ENCODE measurements around the gene ACADM. TPM values are rescaled to one million over a fixed set of nuclear protein-coding genes. Genes with fewer than 3 reads are reported as not detected.
A peak's percentile ranks its signal among the peaks of the same experiment; 100 is the strongest.
"Not testable (repeated sequence)": the region's sequence is repeated elsewhere in the genome, so short reads cannot be mapped to it uniquely, and the experiment has no call there.

Gene ACADM
- total RNA-seq (10 to 100 TPM; 38.9 to 59.3 (median 54.9) TPM), polyA plus RNA-seq (10 to 100 TPM; 40.7 to 61.7 TPM)
- long read RNA-seq, donor 1, transcript ACADM-218 (11 exons, 2,535 nt), result minor isoform, 13 of 220 reads
- long read RNA-seq, donor 1, transcript ACADM-202 (12 exons, 2,619 nt), result major isoform, 159 of 220 reads
- long read RNA-seq, donor 1, partial matches to known transcripts, result 26 of 220 reads
- long read RNA-seq, donor 1, other reads (novel, unspliced or antisense), result 21 of 220 reads
- long read RNA-seq, donor 2, transcript ACADM-202 (12 exons, 2,619 nt), result major isoform, 32 of 159 reads
- long read RNA-seq, donor 2, partial matches to known transcripts, result 123 of 159 reads
- long read RNA-seq, donor 2, other reads (novel, unspliced or antisense), result 0 of 159 reads
- long read RNA-seq, donor 3, transcript ACADM-218 (11 exons, 2,535 nt), result minor isoform, 5 of 35 reads
- long read RNA-seq, donor 3, transcript ACADM-202 (12 exons, 2,619 nt), result major isoform, 22 of 35 reads
- long read RNA-seq, donor 3, partial matches to known transcripts, result 3 of 35 reads
- long read RNA-seq, donor 3, other reads (novel, unspliced or antisense), result 4 of 35 reads

DNA sequence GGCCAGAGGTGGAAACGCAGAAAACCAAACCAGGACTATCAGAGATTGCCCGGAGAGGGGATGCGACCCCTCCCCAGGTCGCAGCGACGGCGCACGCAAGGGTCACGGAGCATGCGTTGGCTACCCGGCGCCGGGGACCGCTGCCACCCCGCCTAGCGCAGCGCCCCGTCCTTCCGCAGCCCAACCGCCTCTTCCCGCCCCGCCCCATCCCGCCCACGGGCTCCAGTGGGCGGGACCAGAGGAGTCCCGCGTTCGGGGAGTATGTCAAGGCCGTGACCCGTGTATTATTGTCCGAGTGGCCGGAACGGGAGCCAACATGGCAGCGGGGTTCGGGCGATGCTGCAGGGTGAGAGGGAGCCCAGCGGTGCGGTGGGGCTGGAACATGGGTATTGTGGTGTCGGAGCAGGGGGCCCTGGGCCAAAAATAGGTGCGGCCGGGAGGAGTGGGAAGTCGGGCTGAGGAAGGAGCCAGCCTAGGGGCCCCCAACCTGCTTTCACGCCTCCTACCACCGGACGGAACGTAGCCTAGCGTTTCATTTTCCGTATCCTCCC is at the start of gene ACADM:
Gene ACADM (plus strand): TSS at position 238 of the 551 bp plus-strand sequence. CDS start 79 bp downstream, at position 317.
- H3K4me1 ChIP-seq (ENCODE audit: insufficient read depth), result peaks cover 6% of the 10 kb centered on the region
- 0 to 1% (median 1%) methylated on average over 35 to 48 of the region's 48 CpGs for WGBS, 3 donors
- H3K36me3 ChIP-seq, result no peaks in the 10 kb centered on the region
- peak; percentile 88 to 93 (median 91) for DNase-seq
- TF ChIP-seq, protein P1, sequence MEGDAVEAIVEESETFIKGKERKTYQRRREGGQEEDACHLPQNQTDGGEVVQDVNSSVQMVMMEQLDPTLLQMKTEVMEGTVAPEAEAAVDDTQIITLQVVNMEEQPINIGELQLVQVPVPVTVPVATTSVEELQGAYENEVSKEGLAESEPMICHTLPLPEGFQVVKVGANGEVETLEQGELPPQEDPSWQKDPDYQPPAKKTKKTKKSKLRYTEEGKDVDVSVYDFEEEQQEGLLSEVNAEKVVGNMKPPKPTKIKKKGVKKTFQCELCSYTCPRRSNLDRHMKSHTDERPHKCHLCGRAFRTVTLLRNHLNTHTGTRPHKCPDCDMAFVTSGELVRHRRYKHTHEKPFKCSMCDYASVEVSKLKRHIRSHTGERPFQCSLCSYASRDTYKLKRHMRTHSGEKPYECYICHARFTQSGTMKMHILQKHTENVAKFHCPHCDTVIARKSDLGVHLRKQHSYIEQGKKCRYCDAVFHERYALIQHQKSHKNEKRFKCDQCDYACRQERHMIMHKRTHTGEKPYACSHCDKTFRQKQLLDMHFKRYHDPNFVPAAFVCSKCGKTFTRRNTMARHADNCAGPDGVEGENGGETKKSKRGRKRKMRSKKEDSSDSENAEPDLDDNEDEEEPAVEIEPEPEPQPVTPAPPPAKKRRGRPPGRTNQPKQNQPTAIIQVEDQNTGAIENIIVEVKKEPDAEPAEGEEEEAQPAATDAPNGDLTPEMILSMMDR (IDR thresholded peaks at IDR 0.05), result no peak
- TF ChIP-seq EP300 (IDR thresholded peaks at IDR 0.05) (no peak), POLR2A (IDR thresholded peaks at IDR 0.05) (peak; percentile 45)
- H3K4me3 ChIP-seq, result peak within 1 kb of the TSS; percentile 88
- H3K9me3 ChIP-seq, result no peaks in the 10 kb centered on the region
- intact Hi-C loops (cut with DNase I), result loop anchor here in 1 of 4 donors (10.0 kb wide), 1 partner anchor 60 kb away; the partner anchor contains the start of gene RABGGTB
- peak within 1 kb of the TSS; percentile 85 to 88 for H3K27ac ChIP-seq
- no peaks in the 10 kb centered on the region for H3K27me3 ChIP-seq

DNA sequence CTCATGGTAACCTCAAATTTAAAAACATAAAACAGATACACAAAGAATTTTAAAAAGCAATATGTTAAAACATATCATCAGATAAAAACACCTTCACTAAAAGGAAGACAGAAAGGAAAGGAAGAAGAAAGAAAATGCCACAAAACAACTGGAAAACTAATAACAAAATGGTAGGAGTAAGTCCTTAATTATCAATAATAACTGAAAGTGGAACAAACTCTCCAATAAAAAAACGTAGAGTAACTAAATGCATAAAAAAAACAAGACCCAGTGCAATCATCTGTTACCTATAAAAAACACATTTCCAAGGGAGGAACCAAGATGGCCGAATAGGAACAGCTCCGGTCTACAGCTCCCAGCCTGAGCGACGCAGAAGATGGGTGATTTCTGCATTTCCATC is 47.1 kb upstream of the ACADM start:
- TF ChIP-seq EP300 (IDR thresholded peaks at IDR 0.05) (no peak), POLR2A (IDR thresholded peaks at IDR 0.05) (no peak)
- TF ChIP-seq, protein P1 (IDR thresholded peaks at IDR 0.05), result no peak
- no peak for DNase-seq
- no peaks in the 10 kb centered on the region for H3K4me1 ChIP-seq (ENCODE audit: insufficient read depth)
- H3K27ac ChIP-seq, result no peak overlapping the region
- H3K27me3 ChIP-seq, result no peaks in the 10 kb centered on the region
- intact Hi-C loops (cut with DNase I), result no loop called here
- H3K36me3 ChIP-seq, result no peaks in the 10 kb centered on the region
- no peaks in the 10 kb centered on the region for H3K9me3 ChIP-seq
- 79 to 85% (median 84%) methylated on average over 5 of the region's 5 CpGs for WGBS, 3 donors
- H3K4me3 ChIP-seq, result no peak overlapping the region

DNA sequence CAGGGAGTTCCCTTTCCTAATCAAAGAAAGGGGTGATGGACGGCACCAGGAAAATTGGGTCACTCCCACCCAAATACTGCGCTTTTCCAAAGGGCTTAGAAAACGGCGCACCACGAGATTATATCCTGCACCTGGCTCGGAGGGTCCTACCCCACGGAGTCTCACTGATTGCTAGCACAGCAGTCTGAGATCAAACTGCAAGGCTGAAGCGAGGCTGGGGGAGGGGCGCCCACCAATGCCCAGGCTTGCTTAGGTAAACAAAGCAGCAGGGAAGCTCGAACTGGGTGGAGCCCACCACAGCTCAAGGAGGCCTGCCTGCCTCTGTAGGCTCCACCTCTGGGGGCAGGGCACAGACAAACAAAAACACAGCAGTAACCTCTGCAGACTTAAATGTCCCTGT is 46.5 kb upstream of the ACADM start:
- WGBS, 3 donors, result 52 to 66% (median 65%) methylated on average over 10 of the region's 10 CpGs

DNA sequence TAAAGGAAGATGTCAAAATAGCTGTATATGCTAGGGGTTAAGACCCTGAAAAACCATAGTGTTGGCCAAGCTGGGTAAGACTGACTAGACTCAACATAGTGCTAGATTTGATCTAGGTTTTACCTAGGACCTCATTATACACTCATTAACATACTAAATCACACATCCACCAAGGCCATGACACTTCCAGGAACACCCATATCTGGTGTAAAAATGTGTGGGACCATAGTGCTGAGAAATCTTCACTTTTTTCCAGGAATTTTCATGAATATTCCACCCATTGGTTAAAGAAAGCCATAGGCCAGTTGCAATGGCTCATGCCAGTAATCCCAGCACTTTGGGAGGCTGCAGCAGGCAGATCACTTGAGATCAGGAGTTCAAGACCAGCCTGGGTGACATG is 34.0 kb upstream of the ACADM start:
- no peak for DNase-seq
- no peaks in the 10 kb centered on the region for H3K27me3 ChIP-seq
- intact Hi-C loops (cut with DNase I), result no loop called here
- H3K4me3 ChIP-seq, result no peak overlapping the region
- no peak overlapping the region for H3K27ac ChIP-seq
- TF ChIP-seq POLR2A (IDR thresholded peaks at IDR 0.05), result no peak
- TF ChIP-seq, protein P1 (IDR thresholded peaks at IDR 0.05), result no peak
- TF ChIP-seq EP300 (IDR thresholded peaks at IDR 0.05), result no peak
- no peaks in the 10 kb centered on the region for H3K9me3 ChIP-seq
- no peaks in the 10 kb centered on the region for H3K4me1 ChIP-seq (ENCODE audit: insufficient read depth)
- H3K36me3 ChIP-seq, result no peaks in the 10 kb centered on the region

More for the DNA sequence above, 46.5 kb upstream of the ACADM start:
- H3K36me3 ChIP-seq; H3K27me3 ChIP-seq; H3K9me3 ChIP-seq; H3K4me1 ChIP-seq (ENCODE audit: insufficient read depth); DNase-seq; intact Hi-C loops (cut with DNase I); H3K27ac ChIP-seq; H3K4me3 ChIP-seq: not testable (repeated sequence)

DNA sequence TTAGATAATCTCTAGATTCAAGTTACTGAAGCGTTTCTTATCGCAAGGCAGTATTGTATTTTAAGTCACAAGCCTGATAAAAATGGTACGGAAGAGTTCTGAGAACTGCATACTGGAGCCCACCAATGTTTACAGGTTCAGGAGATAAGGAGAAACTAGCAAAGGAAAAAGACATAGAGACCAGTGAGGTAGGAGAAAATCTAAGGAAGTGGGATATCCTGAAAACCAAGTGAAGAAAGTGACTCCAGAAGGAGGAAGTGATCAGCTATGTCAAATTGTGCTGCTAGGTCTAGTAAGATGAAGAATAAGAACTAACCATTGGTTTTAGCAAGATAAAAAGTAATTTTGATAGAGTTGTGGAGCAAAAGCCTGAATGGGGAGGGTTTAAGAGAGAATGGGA is 31.0 kb upstream of the ACADM start:
- WGBS, 3 donors, result 52 to 57% (median 53%) methylated on average over 3 of the region's 3 CpGs
- no peaks in the 10 kb centered on the region for H3K36me3 ChIP-seq
- TF ChIP-seq, protein P1 (IDR thresholded peaks at IDR 0.05), result no peak
- no peak for TF ChIP-seq EP300 (IDR thresholded peaks at IDR 0.05)
- TF ChIP-seq POLR2A (IDR thresholded peaks at IDR 0.05), result no peak
- no peak overlapping the region for H3K4me3 ChIP-seq
- no peaks in the 10 kb centered on the region for H3K4me1 ChIP-seq (ENCODE audit: insufficient read depth)
- H3K27me3 ChIP-seq, result no peaks in the 10 kb centered on the region
- no peaks in the 10 kb centered on the region for H3K9me3 ChIP-seq
- DNase-seq, result no peak
- intact Hi-C loops (cut with DNase I), result no loop called here
- H3K27ac ChIP-seq, result no peak overlapping the region
